Thymus (tissue), 11 donors: Measurements from ENCODE around the gene SLAMF7. TPM values are rescaled to one million over a fixed set of nuclear protein-coding genes. Genes with fewer than 3 reads are reported as not detected.
"Not testable (repeated sequence)": the region's sequence is repeated elsewhere in the genome, so short reads cannot be mapped to it uniquely, and the experiment has no call there.

ENCODE experiments used
- DNase-seq, 9 donors: peaks; one replicate each; pipeline ENCODE4 v3.0.0-alpha.2; 2013; ENCODE audit warnings: low spot score in 9 of 9, low read depth in 6 of 9, missing footprints in 1 of 9
- H3K27ac ChIP-seq, 2 donors: one replicate each; pipeline ENCODE4 v1.5.1; 2013; ENCODE audit warnings: control low read depth in 1 of 2, low read depth in 1 of 2, low read length in 1 of 2, mild to moderate bottlenecking in 1 of 2, moderate library complexity in 1 of 2
- H3K27me3 ChIP-seq, 2 donors: one replicate each; pipeline ENCODE4 v1.5.1; 2013; ENCODE audit warnings: low read length in 1 of 2; ENCODE audit not compliant: control insufficient read depth in 2 of 2, insufficient read depth in 1 of 2
- H3K36me3 ChIP-seq, 2 donors: one replicate each; pipeline ENCODE4 v1.5.1; 2013; ENCODE audit warnings: low read length in 1 of 2, mild to moderate bottlenecking in 1 of 2, moderate library complexity in 1 of 2; ENCODE audit not compliant: control insufficient read depth in 2 of 2, insufficient read depth in 2 of 2
- H3K4me1 ChIP-seq, 2 donors: one replicate each; pipeline ENCODE4 v1.5.1; 2013; ENCODE audit warnings: low read length in 2 of 2; ENCODE audit not compliant: control insufficient read depth in 2 of 2, insufficient read depth in 2 of 2
- H3K4me3 ChIP-seq, 2 donors: one replicate each; pipeline ENCODE4 v1.5.1; 2013; ENCODE audit warnings: low read length in 2 of 2, control low read depth in 1 of 2, mild to moderate bottlenecking in 1 of 2
- H3K9me3 ChIP-seq, 2 donors: one replicate each; pipeline ENCODE4 v1.5.1; 2013; ENCODE audit warnings: low read length in 1 of 2, mild to moderate bottlenecking in 1 of 2; ENCODE audit not compliant: control insufficient read depth in 2 of 2, insufficient read depth in 1 of 2
- WGBS: extraction: QIAGEN DNeasy Blood & Tissue Kit; methylation state at CpG from one replicate; pipeline ENCODE4 v1.1.7; 2013; 5-methylcytosine and 5-hydroxymethylcytosine counted together
- polyA plus RNA-seq: library from polyadenylated mRNA; stranded (reverse); fragments of 200-250 nt; gene quantifications from one replicate; pipeline ENCODE4 v1.2.3, GENCODE V29; 2013
- total RNA-seq: library from RNA; stranded (reverse); fragments of 120-200 nt; gene quantifications from one replicate; pipeline ENCODE4 v1.2.4, GENCODE V29; 2013
- donor health status: healthy.

The SLAMF7 gene
- total and polyA plus RNA-seq, 2 donors: 6.4 to 17.6 TPM

GRCh38 chr1:160781914-160782689 is 43.1 kb downstream of the SLAMF7 start:
- H3K4me3 ChIP-seq: no peak overlapping the region
- H3K27me3 ChIP-seq: no peaks in the 10 kb centered on the region
- H3K4me1 ChIP-seq: peaks cover 0 to 16% of the 10 kb centered on the region in 2 donors
- 76% methylated on average over 9 of the region's 9 CpGs for WGBS
- H3K27ac ChIP-seq: peak overlapping the region in 1 of 2 donors; percentile 52
- DNase-seq: no peak
- no peaks in the 10 kb centered on the region for H3K36me3 ChIP-seq
- peaks cover 0 to 3% of the 10 kb centered on the region in 2 donors for H3K9me3 ChIP-seq

DNA sequence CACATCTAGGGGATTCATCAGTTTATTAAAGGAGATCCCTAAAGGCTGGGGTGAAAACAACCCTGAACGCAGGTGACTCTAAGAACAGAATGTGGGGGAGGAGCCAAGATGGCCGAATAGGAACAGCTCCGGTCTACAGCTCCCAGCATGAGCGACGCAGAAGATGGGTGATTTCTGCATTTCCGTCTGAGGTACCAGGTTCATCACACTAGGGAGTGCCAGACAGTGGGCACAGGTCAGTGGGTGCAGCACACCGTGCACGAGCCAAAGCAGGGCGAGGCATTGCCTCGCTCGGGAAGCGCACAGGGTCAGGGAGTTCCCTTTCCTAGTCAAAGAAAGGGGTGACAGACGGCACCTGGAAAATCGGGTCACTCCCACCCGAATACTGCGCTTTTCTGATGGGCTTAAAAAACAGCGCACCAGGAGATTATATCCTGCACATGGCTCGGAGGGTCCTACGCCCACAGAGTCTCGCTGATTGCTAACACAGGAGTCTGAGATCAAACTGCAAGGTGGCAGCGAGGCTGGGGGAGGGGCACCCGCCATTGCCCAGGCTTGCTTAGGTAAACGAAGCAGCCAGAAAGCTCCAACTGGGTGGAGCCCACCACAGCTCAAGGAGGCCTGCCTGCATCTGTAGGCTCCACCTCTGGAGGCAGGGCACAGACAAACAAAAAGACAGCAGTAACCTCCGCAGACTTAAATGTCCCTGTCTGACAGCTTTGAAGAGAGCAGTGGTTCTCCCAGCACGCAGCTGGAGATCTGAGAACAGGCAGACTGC is 44.1 kb downstream of the SLAMF7 start:
- H3K4me1 ChIP-seq: peaks cover 0 to 11% of the 10 kb centered on the region in 2 donors
- not testable (repeated sequence) for H3K36me3 ChIP-seq, H3K9me3 ChIP-seq, H3K4me3 ChIP-seq, H3K27ac ChIP-seq, H3K27me3 ChIP-seq, DNase-seq
- 90% methylated on average over 24 of the region's 25 CpGs for WGBS

GRCh38 chr1:160789051-160789701 is 50.1 kb downstream of the SLAMF7 start:
- 98% methylated on average over 11 of the region's 11 CpGs for WGBS
- Histone ChIP-seq H3K4me1 (peaks cover 0 to 15% of the 10 kb centered on the region in 2 donors), H3K9me3 (no peaks in the 10 kb centered on the region), H3K36me3 (no peaks in the 10 kb centered on the region), H3K27me3 (no peaks in the 10 kb centered on the region), H3K27ac (no peak overlapping the region), H3K4me3 (no peak overlapping the region)
- no peak for DNase-seq

- no peaks in the 10 kb centered on the region for H3K9me3 ChIP-seq
- no peaks in the 10 kb centered on the region for H3K27me3 ChIP-seq
- H3K27ac ChIP-seq: peak overlapping the region in 1 of 2 donors; percentile 2
- DNase-seq: no peak
- H3K4me3 ChIP-seq: no peak overlapping the region
- 94% methylated on average over 13 of the region's 13 CpGs for WGBS
- peaks cover 0 to 17% of the 10 kb centered on the region in 2 donors for H3K4me1 ChIP-seq
- H3K36me3 ChIP-seq: no peaks in the 10 kb centered on the region
These were observed 50.9 kb downstream of the SLAMF7 start for GRCh38 chr1:160789702-160790611.

- H3K27me3 ChIP-seq: no peaks in the 10 kb centered on the region
- H3K27ac ChIP-seq: no peak overlapping the region
- no peaks in the 10 kb centered on the region for H3K36me3 ChIP-seq
- DNase-seq: no peak
- peaks cover 22 to 54% of the 10 kb centered on the region in 2 donors for H3K4me1 ChIP-seq
- WGBS: 62% methylated on average over 3 of the region's 3 CpGs
- H3K4me3 ChIP-seq: no peak overlapping the region
- H3K9me3 ChIP-seq: peaks cover 0 to 3% of the 10 kb centered on the region in 2 donors
These were observed 55.3 kb downstream of the SLAMF7 start for GRCh38 chr1:160794376-160794775.

DNA sequence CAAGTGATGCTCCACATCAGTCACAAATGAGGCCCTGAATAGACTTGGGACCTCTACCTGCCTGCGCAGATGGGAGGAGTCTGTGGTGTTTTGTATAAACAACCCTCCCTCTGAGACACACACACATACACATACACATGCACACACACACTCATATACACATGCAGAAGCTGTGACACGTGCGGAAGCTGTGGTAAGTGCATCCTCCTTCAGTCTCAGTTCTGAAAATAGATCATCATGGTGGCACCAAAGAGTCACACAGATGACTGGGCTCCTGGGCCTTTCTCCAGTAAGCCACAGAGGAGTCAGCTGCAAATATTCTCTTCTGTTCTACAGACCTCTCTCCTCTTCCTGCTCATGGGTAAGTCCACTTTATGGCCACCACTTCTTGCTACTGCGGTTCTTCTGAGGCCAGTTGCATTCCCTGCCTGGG is 56.9 kb downstream of the SLAMF7 start, which contains the start of gene LY9:
LY9 (plus strand) TSS at position 224 of the 433 bp plus-strand sequence; CDS start at position 238, 14 bp downstream.
- peaks cover 0 to 3% of the 10 kb centered on the region in 2 donors for H3K9me3 ChIP-seq
- peaks cover 24 to 46% of the 10 kb centered on the region in 2 donors for H3K4me1 ChIP-seq
- no peaks in the 10 kb centered on the region for H3K27me3 ChIP-seq
- WGBS: 20% methylated on average over 4 of the region's 4 CpGs
- peak within 1 kb of the TSS; percentile 34 to 52 for H3K4me3 ChIP-seq
- DNase-seq: peak; percentile 76 to 97 (median 92)
- no peaks in the 10 kb centered on the region for H3K36me3 ChIP-seq
- peak within 1 kb of the TSS; percentile 90 to 93 for H3K27ac ChIP-seq

GRCh38 chr1:160797271-160797709 is 58.2 kb downstream of the SLAMF7 start:
- Histone ChIP-seq H3K36me3 (peaks cover 3 to 7% of the 10 kb centered on the region in 2 donors), H3K27ac (peak overlapping the region; percentile 90 to 93), H3K4me1 (peaks cover 24 to 46% of the 10 kb centered on the region in 2 donors), H3K27me3 (no peaks in the 10 kb centered on the region), H3K9me3 (peaks cover 0 to 3% of the 10 kb centered on the region in 2 donors), H3K4me3 (peak overlapping the region; percentile 34 to 52)
- WGBS: 62% methylated on average over 3 of the region's 3 CpGs
- peak in 1 of 9 donors; percentile 40 for DNase-seq

GRCh38 chr1:160797861-160798273 is 58.8 kb downstream of the SLAMF7 start:
- H3K4me1 ChIP-seq: peaks cover 24 to 46% of the 10 kb centered on the region in 2 donors
- WGBS: 33% methylated on average over 4 of the region's 4 CpGs
- DNase-seq: peak; percentile 43 to 89 (median 70)
- H3K9me3 ChIP-seq: peaks cover 0 to 3% of the 10 kb centered on the region in 2 donors
- peak overlapping the region; percentile 89 to 93 for H3K27ac ChIP-seq
- H3K36me3 ChIP-seq: peaks cover 5 to 8% of the 10 kb centered on the region in 2 donors
- H3K27me3 ChIP-seq: no peaks in the 10 kb centered on the region
- H3K4me3 ChIP-seq: peak overlapping the region; percentile 34 to 52
